GM04503 (cell line): ENCODE results near the gene LIN9.

Experiments
- DNase-seq: peaks from one replicate; pipeline ENCODE4 v3.0.0-alpha.2; 2012; ENCODE audit warnings: low read depth

LIN9 gene

GRCh38 chr1:226320930-226321329 is 12.0 kb upstream of the LIN9 start:
- DNase-seq, result no peak

GRCh38 chr1:226318471-226318870 is 9.5 kb upstream of the LIN9 start:
- DNase-seq, result no peak

GRCh38 chr1:226314055-226314454 is 5.1 kb upstream of the LIN9 start:
- no peak for DNase-seq

GRCh38 chr1:226312065-226312464 is 3.1 kb upstream of the LIN9 start:
- no peak for DNase-seq

- DNase-seq, result no peak
Measured at GRCh38 chr1:226311376-226311775, 2.4 kb upstream of the LIN9 start.

GRCh38 chr1:226310637-226311195 is 1.8 kb upstream of the LIN9 start:
- no peak for DNase-seq

GRCh38 chr1:226310245-226310540 is 1.2 kb upstream of the LIN9 start:
- no peak for DNase-seq

- DNase-seq, result no peak
Measured at GRCh38 chr1:226309398-226310244, 657 bp upstream of the LIN9 start.

GRCh38 chr1:226308166-226308722 is 720 bp downstream of the LIN9 start:
- no peak for DNase-seq

GRCh38 chr1:226306425-226306824 is 2.5 kb downstream of the LIN9 start:
- no peak for DNase-seq

- no peak for DNase-seq
Measured at GRCh38 chr1:226305184-226305583, 3.8 kb downstream of the LIN9 start.

- DNase-seq, result no peak
Measured at GRCh38 chr1:226304291-226304955, 4.5 kb downstream of the LIN9 start.

GRCh38 chr1:226302731-226303130 is 6.2 kb downstream of the LIN9 start:
- DNase-seq, result no peak

- no peak for DNase-seq
Measured at GRCh38 chr1:226296911-226297310, 12.1 kb downstream of the LIN9 start.

- no peak for DNase-seq
Measured at GRCh38 chr1:226293553-226293920, 15.4 kb downstream of the LIN9 start.

- DNase-seq, result no peak
Measured at GRCh38 chr1:226292874-226293552, 16.0 kb downstream of the LIN9 start.

- no peak for DNase-seq
Measured at GRCh38 chr1:226287587-226287986, 21.4 kb downstream of the LIN9 start.

- no peak for DNase-seq
Measured at GRCh38 chr1:226281058-226281457, 27.9 kb downstream of the LIN9 start.

- no peak for DNase-seq
Measured at GRCh38 chr1:226279498-226279897, 29.5 kb downstream of the LIN9 start.

- no peak for DNase-seq
Measured at GRCh38 chr1:226277897-226278296, 31.1 kb downstream of the LIN9 start.

GRCh38 chr1:226276987-226277386 is 32.0 kb downstream of the LIN9 start:
- DNase-seq, result no peak

GRCh38 chr1:226276077-226276682 is 32.8 kb downstream of the LIN9 start:
- no peak for DNase-seq
